ENCODE measurements around the gene TMEM209.
"Not testable (repeated sequence)": the region's sequence is repeated elsewhere in the genome, so short reads cannot be mapped to it uniquely, and the experiment has no call there.

Gene TMEM209

GRCh38 chr7:130129011-130129411 lies 76.2 kb downstream of the TMEM209 start:
- no peak for DNase-seq

- DNase-seq: no peak
These were observed 77.3 kb downstream of the TMEM209 start for GRCh38 chr7:130127821-130128317.

GRCh38 chr7:130127404-130127803 lies 77.8 kb downstream of the TMEM209 start:
- DNase-seq: no peak

- DNase-seq: not testable (repeated sequence)
These were observed 78.4 kb downstream of the TMEM209 start for GRCh38 chr7:130126840-130127239.

GRCh38 chr7:130124711-130125110 lies 80.5 kb downstream of the TMEM209 start:
- no peak for DNase-seq

- DNase-seq: no peak
These were observed 81.7 kb downstream of the TMEM209 start for GRCh38 chr7:130123501-130123900.

GRCh38 chr7:130118801-130119200 lies 86.4 kb downstream of the TMEM209 start:
- no peak for DNase-seq

- DNase-seq: no peak
These were observed 86.9 kb downstream of the TMEM209 start for GRCh38 chr7:130118294-130118693.

GRCh38 chr7:130114776-130115175 lies 90.4 kb downstream of the TMEM209 start:
- DNase-seq: no peak

Data from nucleus accumbens (tissue), 56 donors.